NCI-H146 (cell line): ENCODE results near the gene BRSK2.
"Not testable (repeated sequence)": the region's sequence is repeated elsewhere in the genome, so short reads cannot be mapped to it uniquely, and the experiment has no call there.

ENCODE experiments used
- DNase-seq: peaks from one replicate; lab custom pipeline; 2025; lab: John Stamatoyannopoulos, UW

Gene BRSK2

GRCh38 chr11:1501421-1502167, 111.9 kb downstream of the BRSK2 start:
- no peak for DNase-seq

- no peak for DNase-seq
These were observed 112.6 kb downstream of the BRSK2 start for GRCh38 chr11:1502168-1502953.

- no peak for DNase-seq
These were observed 113.4 kb downstream of the BRSK2 start for GRCh38 chr11:1502954-1503707.

- no peak for DNase-seq
These were observed 114.0 kb downstream of the BRSK2 start for GRCh38 chr11:1503708-1504104.

- no peak for DNase-seq
These were observed 114.4 kb downstream of the BRSK2 start for GRCh38 chr11:1504138-1504537.

GRCh38 chr11:1504581-1505290, 115.0 kb downstream of the BRSK2 start:
- DNase-seq, result no peak

- no peak for DNase-seq
These were observed 115.7 kb downstream of the BRSK2 start for GRCh38 chr11:1505480-1505879.

- no peak for DNase-seq
These were observed 117.2 kb downstream of the BRSK2 start for GRCh38 chr11:1506981-1507380.

- DNase-seq, result no peak
These were observed 117.8 kb downstream of the BRSK2 start for GRCh38 chr11:1507381-1508140.

GRCh38 chr11:1508491-1508891, 118.8 kb downstream of the BRSK2 start:
- no peak for DNase-seq

GRCh38 chr11:1508986-1509385, 119.3 kb downstream of the BRSK2 start:
- no peak for DNase-seq

GRCh38 chr11:1509626-1510255, 120.0 kb downstream of the BRSK2 start:
- no peak for DNase-seq

GRCh38 chr11:1510351-1510750, 120.6 kb downstream of the BRSK2 start:
- not testable (repeated sequence) for DNase-seq

GRCh38 chr11:1510928-1511327, 121.2 kb downstream of the BRSK2 start:
- no peak for DNase-seq

GRCh38 chr11:1511937-1512496, 122.3 kb downstream of the BRSK2 start:
- DNase-seq, result no peak
